Smooth muscle cell of bladder (primary cell): ENCODE measurements around the gene HOOK2. TPM values are rescaled to one million over a fixed set of nuclear protein-coding genes. Genes with fewer than 3 reads are reported as not detected.

Source experiments
- total RNA-seq: library from RNA; depleted of rRNA; stranded (reverse); fragments of >200 nt; gene quantifications from 2 replicates; pipeline ENCODE4 v1.2.3, GENCODE V29; 2014

Gene HOOK2, protein sequence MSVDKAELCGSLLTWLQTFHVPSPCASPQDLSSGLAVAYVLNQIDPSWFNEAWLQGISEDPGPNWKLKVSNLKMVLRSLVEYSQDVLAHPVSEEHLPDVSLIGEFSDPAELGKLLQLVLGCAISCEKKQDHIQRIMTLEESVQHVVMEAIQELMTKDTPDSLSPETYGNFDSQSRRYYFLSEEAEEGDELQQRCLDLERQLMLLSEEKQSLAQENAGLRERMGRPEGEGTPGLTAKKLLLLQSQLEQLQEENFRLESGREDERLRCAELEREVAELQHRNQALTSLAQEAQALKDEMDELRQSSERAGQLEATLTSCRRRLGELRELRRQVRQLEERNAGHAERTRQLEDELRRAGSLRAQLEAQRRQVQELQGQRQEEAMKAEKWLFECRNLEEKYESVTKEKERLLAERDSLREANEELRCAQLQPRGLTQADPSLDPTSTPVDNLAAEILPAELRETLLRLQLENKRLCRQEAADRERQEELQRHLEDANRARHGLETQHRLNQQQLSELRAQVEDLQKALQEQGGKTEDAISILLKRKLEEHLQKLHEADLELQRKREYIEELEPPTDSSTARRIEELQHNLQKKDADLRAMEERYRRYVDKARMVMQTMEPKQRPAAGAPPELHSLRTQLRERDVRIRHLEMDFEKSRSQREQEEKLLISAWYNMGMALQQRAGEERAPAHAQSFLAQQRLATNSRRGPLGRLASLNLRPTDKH
- 15.8 and 21.2 TPM in 2 replicates for total RNA-seq

DNA sequence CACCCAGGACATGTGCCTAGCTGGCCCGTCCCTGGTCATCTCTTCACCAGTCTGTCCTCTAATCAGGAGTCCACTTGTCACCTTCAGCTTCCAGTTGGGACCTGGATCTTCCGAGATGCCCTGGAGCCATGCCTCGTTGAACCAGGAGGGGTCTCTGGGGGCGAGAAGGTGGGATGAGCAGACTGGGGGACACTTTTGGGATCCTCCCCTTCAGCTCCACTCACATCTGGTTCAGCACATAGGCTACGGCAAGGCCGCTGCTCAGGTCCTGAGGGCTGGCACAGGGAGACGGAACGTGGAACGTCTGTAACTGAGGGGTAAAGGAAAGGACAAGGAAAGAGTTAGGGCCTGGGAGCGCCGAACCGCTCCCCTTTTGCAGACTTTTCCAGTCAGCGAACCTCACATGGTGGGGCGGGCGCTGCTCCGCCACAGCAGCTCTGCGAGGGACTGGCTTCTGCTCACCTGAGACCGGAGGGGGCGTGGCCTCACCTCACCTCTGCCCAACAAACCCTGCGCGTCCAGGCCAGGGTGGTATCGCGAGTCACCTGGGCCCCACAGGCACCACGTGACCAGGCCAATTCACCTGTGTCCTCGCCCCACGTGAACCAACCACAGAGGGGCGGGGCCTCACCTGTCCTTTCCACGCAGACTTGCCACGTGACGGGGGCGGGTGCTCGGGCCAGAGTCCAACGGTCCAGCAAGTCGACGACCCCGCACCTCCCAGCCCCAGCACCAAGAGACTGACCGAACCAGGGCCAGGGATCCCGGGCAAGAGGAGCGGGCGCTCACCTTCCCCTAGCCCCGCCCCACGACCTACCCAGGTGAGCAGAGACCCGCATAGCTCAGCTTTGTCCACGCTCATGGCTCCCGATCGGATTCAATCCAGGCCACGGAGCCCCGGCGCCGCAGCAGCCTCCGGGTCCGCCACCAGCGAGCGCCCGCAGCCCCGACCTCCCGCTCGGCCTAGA is at the start of gene HOOK2:
HOOK2 (minus strand) TSS at position 965 of the 968 bp plus-strand sequence; CDS start at position 862, 103 bp downstream.

DNA sequence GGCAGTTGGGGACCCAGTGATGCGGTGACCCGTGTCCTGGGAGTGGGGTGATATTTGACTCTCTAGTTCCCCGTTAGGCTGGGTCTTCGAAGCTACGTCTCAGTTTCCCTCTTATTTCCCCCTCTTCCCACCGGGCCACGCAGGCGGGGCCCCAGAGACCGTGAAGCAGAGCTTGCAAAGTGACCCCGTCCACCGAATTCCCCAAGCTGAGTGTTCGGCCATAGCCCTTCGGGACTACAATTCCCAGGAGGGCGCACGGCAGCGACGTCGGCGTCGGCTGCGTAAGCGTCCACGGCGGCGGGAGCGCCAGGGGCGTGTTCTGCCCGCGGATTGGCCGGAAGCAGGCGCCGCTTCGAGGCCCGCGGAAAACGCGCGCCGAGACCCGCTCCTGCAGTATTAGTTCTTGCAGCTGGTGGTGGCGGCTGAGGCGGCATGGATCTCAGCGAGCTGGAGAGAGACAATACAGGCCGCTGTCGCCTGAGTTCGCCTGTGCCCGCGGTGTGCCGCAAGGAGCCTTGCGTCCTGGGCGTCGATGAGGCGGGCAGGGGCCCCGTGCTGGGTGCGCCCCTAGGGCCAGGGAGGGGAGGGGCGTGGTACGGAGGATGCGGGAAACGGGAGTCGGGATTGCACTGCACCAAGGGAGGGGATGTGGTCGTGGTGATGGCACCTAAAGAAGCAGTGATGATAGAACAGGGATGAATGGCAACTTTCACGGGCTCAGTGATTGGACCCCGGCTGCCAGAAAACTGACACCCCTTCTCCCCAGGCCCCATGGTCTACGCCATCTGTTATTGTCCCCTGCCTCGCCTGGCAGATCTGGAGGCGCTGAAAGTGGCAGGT is 31.1 kb upstream of the HOOK2 start, which contains the start of gene RNASEH2A:
RNASEH2A (plus strand) TSS at position 343 of the 840 bp plus-strand sequence; CDS start at position 433, 90 bp downstream.

GRCh38 chr19:12801466-12802266 is 26.3 kb upstream of the HOOK2 start, which contains the start of the genes PRDX2 and THSD8:
Gene PRDX2, minus strand, starts transcription at chr19:12801800. Its CDS starts 539 bp downstream, at chr19:12801261.
Gene THSD8, plus strand, starts transcription at chr19:12802069. Its CDS starts 3 bp downstream, at chr19:12802072.

DNA sequence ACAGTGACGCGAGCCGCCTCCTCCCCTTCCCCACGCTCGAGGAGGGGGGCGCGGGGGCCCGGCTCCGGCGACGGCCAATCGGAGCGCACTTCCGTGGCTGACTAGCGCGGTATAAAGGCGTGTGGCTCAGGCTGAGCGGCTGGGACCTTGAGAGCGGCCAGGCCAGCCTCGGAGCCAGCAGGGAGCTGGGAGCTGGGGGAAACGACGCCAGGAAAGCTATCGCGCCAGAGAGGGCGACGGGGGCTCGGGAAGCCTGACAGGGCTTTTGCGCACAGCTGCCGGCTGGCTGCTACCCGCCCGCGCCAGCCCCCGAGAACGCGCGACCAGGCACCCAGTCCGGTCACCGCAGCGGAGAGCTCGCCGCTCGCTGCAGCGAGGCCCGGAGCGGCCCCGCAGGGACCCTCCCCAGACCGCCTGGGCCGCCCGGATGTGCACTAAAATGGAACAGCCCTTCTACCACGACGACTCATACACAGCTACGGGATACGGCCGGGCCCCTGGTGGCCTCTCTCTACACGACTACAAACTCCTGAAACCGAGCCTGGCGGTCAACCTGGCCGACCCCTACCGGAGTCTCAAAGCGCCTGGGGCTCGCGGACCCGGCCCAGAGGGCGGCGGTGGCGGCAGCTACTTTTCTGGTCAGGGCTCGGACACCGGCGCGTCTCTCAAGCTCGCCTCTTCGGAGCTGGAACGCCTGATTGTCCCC is 16.1 kb upstream of the HOOK2 start, which contains the start of gene JUNB:
JUNB (plus strand) TSS at position 142 of the 706 bp plus-strand sequence; CDS start at position 428, 286 bp downstream.

GRCh38 chr19:12751635-12752034 is 23.7 kb downstream of the HOOK2 start, which contains the start of gene BEST2:
Gene BEST2, plus strand, starts transcription at chr19:12751791. Its CDS starts 802 bp downstream, at chr19:12752593.

DNA sequence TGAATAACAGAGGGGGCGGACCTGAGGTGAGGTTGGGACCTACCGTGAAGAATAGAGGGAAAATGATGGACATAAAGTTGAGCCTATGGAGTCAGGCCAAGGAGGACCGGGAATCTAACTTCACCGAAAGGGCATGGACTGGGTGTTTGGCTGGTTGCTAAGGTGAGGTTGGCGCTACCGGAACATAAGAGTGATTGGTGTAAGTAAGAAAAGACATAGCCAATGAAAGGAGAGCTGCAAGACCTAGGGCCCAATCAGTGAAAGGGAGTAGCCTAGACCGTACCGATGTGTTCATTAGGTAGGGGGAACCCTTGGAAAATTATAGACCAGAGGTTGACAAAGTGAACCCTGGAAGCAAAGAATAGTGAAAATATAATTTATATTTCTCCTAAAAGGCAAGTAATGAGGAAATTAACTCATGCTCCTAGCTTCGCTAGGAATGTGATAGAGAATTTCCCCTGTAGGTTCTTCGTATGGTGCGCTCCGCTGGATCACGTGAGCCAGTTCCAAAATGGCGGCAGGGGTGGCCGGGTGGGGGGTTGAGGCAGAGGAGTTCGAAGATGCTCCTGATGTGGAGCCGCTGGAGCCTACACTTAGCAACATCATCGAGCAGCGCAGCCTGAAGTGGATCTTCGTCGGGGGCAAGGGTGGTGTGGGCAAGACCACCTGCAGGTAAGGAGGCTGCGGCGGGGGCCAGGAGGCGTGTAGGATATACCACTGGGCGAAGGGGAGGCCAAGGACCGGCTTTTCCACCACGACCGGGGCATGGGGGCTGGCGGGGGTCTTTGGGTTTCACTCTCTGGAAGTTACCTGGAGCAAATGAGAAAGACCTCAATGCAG is 38.1 kb downstream of the HOOK2 start, which contains the start of gene GET3:
GET3 (plus strand) TSS at position 503 of the 840 bp plus-strand sequence; CDS start at position 512, 9 bp downstream.

GRCh38 chr19:12723641-12724426 is 51.5 kb downstream of the HOOK2 start, which contains the start of gene TNPO2:
Gene TNPO2, minus strand, starts transcription at chr19:12723932. Its CDS starts 2,955 bp downstream, at chr19:12720977.

Other genes with a start within 250 kb of the HOOK2 start
- gene ZNF564, start 224.1 kb downstream of the HOOK2 start, total RNA-seq = 6.8 and 11.4 TPM in 2 replicates
- gene ZNF490, start 164.7 kb downstream of the HOOK2 start, total RNA-seq = 7.7 and 8.9 TPM in 2 replicates
- gene ZNF791, start 164.6 kb downstream of the HOOK2 start, total RNA-seq = 11.2 and 14.1 TPM in 2 replicates
- gene MAN2B1, start 108.8 kb downstream of the HOOK2 start, total RNA-seq = 20.9 and 24.9 TPM in 2 replicates
- 8.8 and 11.3 TPM in 2 replicates for gene WDR83, start 108.7 kb downstream of the HOOK2 start, total RNA-seq
- 55.9 and 65.4 TPM in 2 replicates for gene DHPS, start 93.7 kb downstream of the HOOK2 start, total RNA-seq
- not detected in 2 replicates for gene GNG14, start 87.6 kb downstream of the HOOK2 start, total RNA-seq
- gene FBXW9, start 78.9 kb downstream of the HOOK2 start, total RNA-seq = 4.3 and 4.6 TPM in 2 replicates
- gene TNPO2, start 51.6 kb downstream of the HOOK2 start, total RNA-seq = 19.8 and 27.3 TPM in 2 replicates
- gene TRIR, start 40.9 kb downstream of the HOOK2 start, total RNA-seq = 140 and 192 TPM in 2 replicates
- 101 and 118 TPM in 2 replicates for gene GET3, start 38.1 kb downstream of the HOOK2 start, total RNA-seq
- gene BEST2, start 23.8 kb downstream of the HOOK2 start, total RNA-seq = not detected in 2 replicates
- gene JUNB, start 15.9 kb upstream of the HOOK2 start, total RNA-seq = 61.4 and 83.8 TPM in 2 replicates
- gene PRDX2, start 26.2 kb upstream of the HOOK2 start, total RNA-seq = 244 and 259 TPM in 2 replicates
- gene THSD8, start 26.5 kb upstream of the HOOK2 start, total RNA-seq = 0.46 TPM in 1 of 2 replicates, not detected in the other
- gene RNASEH2A, start 31.0 kb upstream of the HOOK2 start, total RNA-seq = 6.5 and 7.3 TPM in 2 replicates
- gene RTBDN, start 59.0 kb upstream of the HOOK2 start, total RNA-seq = not detected in 2 replicates
- gene MAST1, start 63.0 kb upstream of the HOOK2 start, total RNA-seq = 0.18 and 0.28 TPM in 2 replicates
- gene DNASE2, start 105.9 kb upstream of the HOOK2 start, total RNA-seq = 30.4 and 35.7 TPM in 2 replicates
- 0.09 TPM in 1 of 2 replicates, not detected in the other for gene KLF1, start 111.6 kb upstream of the HOOK2 start, total RNA-seq
- gene GCDH, start 115.6 kb upstream of the HOOK2 start, total RNA-seq = 15.4 and 17.2 TPM in 2 replicates
- gene SYCE2, start 143.7 kb upstream of the HOOK2 start, total RNA-seq = 0.14 TPM in 1 of 2 replicates, not detected in the other
- 42.1 and 52.3 TPM in 2 replicates for gene FARSA, start 158.2 kb upstream of the HOOK2 start, total RNA-seq
- gene CALR, start 163.1 kb upstream of the HOOK2 start, total RNA-seq = 2,199 and 2,490 TPM in 2 replicates
- 43.9 and 64.8 TPM in 2 replicates for gene RAD23A, start 170.3 kb upstream of the HOOK2 start, total RNA-seq
- gene GADD45GIP1, start 181.7 kb upstream of the HOOK2 start, total RNA-seq = 25.8 and 30.0 TPM in 2 replicates
- gene DAND5, start 194.0 kb upstream of the HOOK2 start, total RNA-seq = not detected in 2 replicates
- gene NFIX, start 219.9 kb upstream of the HOOK2 start, total RNA-seq = 36.8 and 44.9 TPM in 2 replicates